ENCODE results near the gene THBS4.

Gene THBS4

DNA sequence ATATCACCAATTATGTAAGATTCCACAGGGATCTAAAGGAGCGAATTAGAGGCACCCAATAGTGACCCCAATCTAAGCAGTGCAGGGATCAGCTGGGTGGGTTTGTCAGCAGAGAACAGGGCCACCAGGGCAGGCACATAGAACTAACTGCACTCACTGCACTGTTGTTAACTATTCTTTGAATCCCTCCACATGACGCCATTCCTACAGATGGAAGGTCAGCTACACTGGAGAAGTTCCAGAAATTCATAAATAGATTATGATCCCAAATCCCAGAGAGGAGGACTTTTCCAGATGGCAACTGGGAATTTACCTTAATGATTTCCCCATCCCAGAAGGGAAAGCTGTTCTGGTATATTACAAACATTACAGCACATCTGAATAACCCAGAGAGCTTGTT is 84.2 kb downstream of the THBS4 start:
- TF ChIP-seq, protein P1, sequence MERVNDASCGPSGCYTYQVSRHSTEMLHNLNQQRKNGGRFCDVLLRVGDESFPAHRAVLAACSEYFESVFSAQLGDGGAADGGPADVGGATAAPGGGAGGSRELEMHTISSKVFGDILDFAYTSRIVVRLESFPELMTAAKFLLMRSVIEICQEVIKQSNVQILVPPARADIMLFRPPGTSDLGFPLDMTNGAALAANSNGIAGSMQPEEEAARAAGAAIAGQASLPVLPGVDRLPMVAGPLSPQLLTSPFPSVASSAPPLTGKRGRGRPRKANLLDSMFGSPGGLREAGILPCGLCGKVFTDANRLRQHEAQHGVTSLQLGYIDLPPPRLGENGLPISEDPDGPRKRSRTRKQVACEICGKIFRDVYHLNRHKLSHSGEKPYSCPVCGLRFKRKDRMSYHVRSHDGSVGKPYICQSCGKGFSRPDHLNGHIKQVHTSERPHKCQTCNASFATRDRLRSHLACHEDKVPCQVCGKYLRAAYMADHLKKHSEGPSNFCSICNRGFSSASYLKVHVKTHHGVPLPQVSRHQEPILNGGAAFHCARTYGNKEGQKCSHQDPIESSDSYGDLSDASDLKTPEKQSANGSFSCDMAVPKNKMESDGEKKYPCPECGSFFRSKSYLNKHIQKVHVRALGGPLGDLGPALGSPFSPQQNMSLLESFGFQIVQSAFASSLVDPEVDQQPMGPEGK (CRISPR knock-in tag; IDR thresholded peaks at IDR 0.05; ENCODE audit: borderline replicate concordance), result no peak
- no peak for TF ChIP-seq ZFP30 (CRISPR knock-in tag; IDR thresholded peaks at IDR 0.05)
- ATAC-seq, result no peak

DNA sequence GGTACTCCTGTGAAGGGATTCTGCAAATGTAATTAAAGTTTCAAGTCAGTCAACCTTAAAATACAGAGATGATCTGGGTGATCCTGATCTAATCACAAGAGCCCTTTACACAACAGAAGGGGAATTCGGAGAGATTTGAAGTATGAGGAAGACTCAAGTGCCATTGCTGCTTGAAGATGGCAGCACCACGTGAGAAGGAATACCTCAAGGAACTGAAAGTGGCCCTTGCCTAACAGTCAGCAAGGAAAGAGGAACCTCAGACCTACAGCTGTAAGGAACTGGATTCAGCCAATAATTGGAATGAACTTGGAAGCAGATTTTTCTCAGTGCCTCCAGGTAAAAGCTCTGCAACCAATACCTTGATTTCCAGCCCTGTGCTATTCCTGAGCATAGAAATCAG is 87.4 kb downstream of the THBS4 start:
- no peak for TF ChIP-seq GLIS3 (CRISPR knock-in tag; IDR thresholded peaks at IDR 0.05)
- no peak for TF ChIP-seq ZC3H10 (CRISPR knock-in tag; IDR thresholded peaks at IDR 0.05)
- TF ChIP-seq, protein P2, sequence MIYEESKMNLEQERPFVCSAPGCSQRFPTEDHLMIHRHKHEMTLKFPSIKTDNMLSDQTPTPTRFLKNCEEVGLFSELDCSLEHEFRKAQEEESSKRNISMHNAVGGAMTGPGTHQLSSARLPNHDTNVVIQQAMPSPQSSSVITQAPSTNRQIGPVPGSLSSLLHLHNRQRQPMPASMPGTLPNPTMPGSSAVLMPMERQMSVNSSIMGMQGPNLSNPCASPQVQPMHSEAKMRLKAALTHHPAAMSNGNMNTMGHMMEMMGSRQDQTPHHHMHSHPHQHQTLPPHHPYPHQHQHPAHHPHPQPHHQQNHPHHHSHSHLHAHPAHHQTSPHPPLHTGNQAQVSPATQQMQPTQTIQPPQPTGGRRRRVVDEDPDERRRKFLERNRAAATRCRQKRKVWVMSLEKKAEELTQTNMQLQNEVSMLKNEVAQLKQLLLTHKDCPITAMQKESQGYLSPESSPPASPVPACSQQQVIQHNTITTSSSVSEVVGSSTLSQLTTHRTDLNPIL (CRISPR knock-in tag; IDR thresholded peaks at IDR 0.05; ENCODE audit: low read depth), result no peak
- TF ChIP-seq PPARA (CRISPR knock-in tag; IDR thresholded peaks at IDR 0.05; ENCODE audit: borderline replicate concordance), result no peak
- TF ChIP-seq ISL1 (CRISPR knock-in tag; IDR thresholded peaks at IDR 0.05), result no peak
- TF ChIP-seq, protein P3, sequence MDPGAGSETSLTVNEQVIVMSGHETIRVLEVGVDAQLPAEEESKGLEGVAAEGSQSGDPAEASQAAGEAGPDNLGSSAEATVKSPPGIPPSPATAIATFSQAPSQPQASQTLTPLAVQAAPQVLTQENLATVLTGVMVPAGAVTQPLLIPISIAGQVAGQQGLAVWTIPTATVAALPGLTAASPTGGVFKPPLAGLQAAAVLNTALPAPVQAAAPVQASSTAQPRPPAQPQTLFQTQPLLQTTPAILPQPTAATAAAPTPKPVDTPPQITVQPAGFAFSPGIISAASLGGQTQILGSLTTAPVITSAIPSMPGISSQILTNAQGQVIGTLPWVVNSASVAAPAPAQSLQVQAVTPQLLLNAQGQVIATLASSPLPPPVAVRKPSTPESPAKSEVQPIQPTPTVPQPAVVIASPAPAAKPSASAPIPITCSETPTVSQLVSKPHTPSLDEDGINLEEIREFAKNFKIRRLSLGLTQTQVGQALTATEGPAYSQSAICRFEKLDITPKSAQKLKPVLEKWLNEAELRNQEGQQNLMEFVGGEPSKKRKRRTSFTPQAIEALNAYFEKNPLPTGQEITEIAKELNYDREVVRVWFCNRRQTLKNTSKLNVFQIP (CRISPR knock-in tag; IDR thresholded peaks at IDR 0.05; ENCODE audit: borderline replicate concordance, low read depth), result no peak
- no peak for TF ChIP-seq CSDC2 (CRISPR knock-in tag; IDR thresholded peaks at IDR 0.05)
- no peak for TF ChIP-seq ZNF8 (CRISPR knock-in tag; IDR thresholded peaks at IDR 0.05)
- no peak for TF ChIP-seq ESRRG (CRISPR knock-in tag; IDR thresholded peaks at IDR 0.05)
- TF ChIP-seq ZNF70 (CRISPR knock-in tag; IDR thresholded peaks at IDR 0.05), result no peak
- ATAC-seq, result no peak

DNA sequence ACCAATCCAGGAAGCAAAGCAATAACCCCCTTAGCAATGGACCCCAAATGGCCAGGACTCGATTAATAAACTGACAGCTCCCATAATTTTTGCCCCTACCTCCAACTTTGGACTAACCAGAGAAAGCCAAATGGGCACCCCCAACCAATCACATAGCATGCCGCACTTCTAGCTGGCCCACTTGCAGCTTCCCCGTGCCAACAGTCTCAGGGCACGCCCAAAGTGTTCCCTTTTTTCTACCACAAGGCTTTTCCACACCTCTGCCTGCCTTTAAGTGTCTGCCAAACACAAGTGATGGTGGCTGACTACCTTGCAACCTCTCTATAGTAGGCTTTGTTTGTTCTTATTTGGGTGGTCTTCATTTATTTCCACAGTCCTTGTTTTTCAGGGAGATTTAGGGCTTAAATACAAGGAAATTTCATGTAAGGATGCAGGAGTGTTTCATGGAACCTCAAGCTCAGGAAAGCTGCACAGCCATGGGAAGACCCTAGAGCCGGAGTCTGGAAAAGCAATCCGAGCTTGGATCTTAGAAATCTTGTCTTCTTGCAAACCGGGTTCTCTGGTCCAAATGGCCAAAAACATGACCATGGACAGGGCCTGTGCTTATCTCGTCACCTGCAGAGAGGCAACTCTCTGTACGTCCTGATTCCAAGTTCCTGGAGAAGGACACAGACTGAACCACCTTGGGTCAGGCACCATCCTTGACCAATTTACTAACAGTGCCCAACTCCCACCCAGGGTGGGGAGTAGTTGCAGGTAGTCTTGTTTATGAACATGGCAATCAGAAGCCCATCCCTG is 89.2 kb downstream of the THBS4 start:
- TF ChIP-seq ZC3H10 (CRISPR knock-in tag; IDR thresholded peaks at IDR 0.05) (no peak), CSDC2 (CRISPR knock-in tag; IDR thresholded peaks at IDR 0.05) (no peak), ZFP30 (CRISPR knock-in tag; IDR thresholded peaks at IDR 0.05) (no peak), TCF4 (CRISPR knock-in tag; IDR thresholded peaks at IDR 0.05; ENCODE audit: borderline replicate concordance) (no peak), ZNF8 (CRISPR knock-in tag; IDR thresholded peaks at IDR 0.05) (no peak), TOX (CRISPR knock-in tag; IDR thresholded peaks at IDR 0.05; ENCODE audit: borderline replicate concordance) (no peak), OSR1 (CRISPR knock-in tag; IDR thresholded peaks at IDR 0.05) (no peak), SNAI2 (CRISPR knock-in tag; IDR thresholded peaks at IDR 0.05) (no peak), ISL1 (CRISPR knock-in tag; IDR thresholded peaks at IDR 0.05) (no peak), ESRRG (CRISPR knock-in tag; IDR thresholded peaks at IDR 0.05) (no peak), GLIS3 (CRISPR knock-in tag; IDR thresholded peaks at IDR 0.05) (no peak), PPARA (CRISPR knock-in tag; IDR thresholded peaks at IDR 0.05; ENCODE audit: borderline replicate concordance) (no peak), BACH2 (CRISPR knock-in tag; IDR thresholded peaks at IDR 0.05; ENCODE audit: borderline replicate concordance) (no peak)
- TF ChIP-seq, protein P1 (CRISPR knock-in tag; IDR thresholded peaks at IDR 0.05; ENCODE audit: borderline replicate concordance), result no peak
- TF ChIP-seq, protein P2 (CRISPR knock-in tag; IDR thresholded peaks at IDR 0.05; ENCODE audit: low read depth), result no peak
- TF ChIP-seq, protein P3 (CRISPR knock-in tag; IDR thresholded peaks at IDR 0.05; ENCODE audit: borderline replicate concordance, low read depth), result no peak
- TF ChIP-seq, protein P4, sequence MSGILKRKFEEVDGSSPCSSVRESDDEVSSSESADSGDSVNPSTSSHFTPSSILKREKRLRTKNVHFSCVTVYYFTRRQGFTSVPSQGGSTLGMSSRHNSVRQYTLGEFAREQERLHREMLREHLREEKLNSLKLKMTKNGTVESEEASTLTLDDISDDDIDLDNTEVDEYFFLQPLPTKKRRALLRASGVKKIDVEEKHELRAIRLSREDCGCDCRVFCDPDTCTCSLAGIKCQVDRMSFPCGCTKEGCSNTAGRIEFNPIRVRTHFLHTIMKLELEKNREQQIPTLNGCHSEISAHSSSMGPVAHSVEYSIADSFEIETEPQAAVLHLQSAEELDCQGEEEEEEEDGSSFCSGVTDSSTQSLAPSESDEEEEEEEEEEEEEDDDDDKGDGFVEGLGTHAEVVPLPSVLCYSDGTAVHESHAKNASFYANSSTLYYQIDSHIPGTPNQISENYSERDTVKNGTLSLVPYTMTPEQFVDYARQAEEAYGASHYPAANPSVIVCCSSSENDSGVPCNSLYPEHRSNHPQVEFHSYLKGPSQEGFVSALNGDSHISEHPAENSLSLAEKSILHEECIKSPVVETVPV (CRISPR knock-in tag; IDR thresholded peaks at IDR 0.05), result no peak
- TF ChIP-seq, protein P5, sequence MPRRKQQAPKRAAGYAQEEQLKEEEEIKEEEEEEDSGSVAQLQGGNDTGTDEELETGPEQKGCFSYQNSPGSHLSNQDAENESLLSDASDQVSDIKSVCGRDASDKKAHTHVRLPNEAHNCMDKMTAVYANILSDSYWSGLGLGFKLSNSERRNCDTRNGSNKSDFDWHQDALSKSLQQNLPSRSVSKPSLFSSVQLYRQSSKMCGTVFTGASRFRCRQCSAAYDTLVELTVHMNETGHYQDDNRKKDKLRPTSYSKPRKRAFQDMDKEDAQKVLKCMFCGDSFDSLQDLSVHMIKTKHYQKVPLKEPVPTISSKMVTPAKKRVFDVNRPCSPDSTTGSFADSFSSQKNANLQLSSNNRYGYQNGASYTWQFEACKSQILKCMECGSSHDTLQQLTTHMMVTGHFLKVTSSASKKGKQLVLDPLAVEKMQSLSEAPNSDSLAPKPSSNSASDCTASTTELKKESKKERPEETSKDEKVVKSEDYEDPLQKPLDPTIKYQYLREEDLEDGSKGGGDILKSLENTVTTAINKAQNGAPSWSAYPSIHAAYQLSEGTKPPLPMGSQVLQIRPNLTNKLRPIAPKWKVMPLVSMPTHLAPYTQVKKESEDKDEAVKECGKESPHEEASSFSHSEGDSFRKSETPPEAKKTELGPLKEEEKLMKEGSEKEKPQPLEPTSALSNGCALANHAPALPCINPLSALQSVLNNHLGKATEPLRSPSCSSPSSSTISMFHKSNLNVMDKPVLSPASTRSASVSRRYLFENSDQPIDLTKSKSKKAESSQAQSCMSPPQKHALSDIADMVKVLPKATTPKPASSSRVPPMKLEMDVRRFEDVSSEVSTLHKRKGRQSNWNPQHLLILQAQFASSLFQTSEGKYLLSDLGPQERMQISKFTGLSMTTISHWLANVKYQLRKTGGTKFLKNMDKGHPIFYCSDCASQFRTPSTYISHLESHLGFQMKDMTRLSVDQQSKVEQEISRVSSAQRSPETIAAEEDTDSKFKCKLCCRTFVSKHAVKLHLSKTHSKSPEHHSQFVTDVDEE (CRISPR knock-in tag; IDR thresholded peaks at IDR 0.05), result no peak
- ATAC-seq, result no peak

All from SK-N-SH treated with all-trans-retinoic acid at 6 μM for 48 hours (cell line).